Measurements from ENCODE around the gene OSBPL9. TPM values are rescaled to one million over a fixed set of nuclear protein-coding genes. Genes with fewer than 3 reads are reported as not detected.

The OSBPL9 gene
- total RNA-seq, 2 experiments from 2014 or later: 51.1 to 56.1 TPM

- H3K36me3 Mint-ChIP-seq (ENCODE audit: low read depth): no peaks in the 10 kb centered on the region
- H3K4me1 Mint-ChIP-seq (ENCODE audit: low read depth): peaks cover 22% of the 10 kb centered on the region
- H3K27ac Mint-ChIP-seq: no peak overlapping the region
- CTCF ChIA-PET: interaction anchor here (0.6 kb wide), 2 partner anchors 91 to 779 kb away, joined by 3 read pairs; no protein-coding TSS in a partner anchor
- no peak overlapping the region for H3K4me3 Mint-ChIP-seq
- POLR2A ChIA-PET: interaction anchor here (0.5 to 1.7 kb wide), 2 partner anchors 17 to 138 kb away, joined by 3 to 4 read pairs; no protein-coding TSS in a partner anchor
- H3K27me3 Mint-ChIP-seq: no peaks in the 10 kb centered on the region
- TF ChIP-seq CTCF (IDR thresholded peaks at IDR 0.05): no peak
- DNase-seq: no peak
- no peaks in the 10 kb centered on the region for H3K9me3 Mint-ChIP-seq
- ATAC-seq: no peak
- intact Hi-C loops (cut with micrococcal nuclease): no loop called here
Measured at GRCh38 chr1:51726544-51727225, 109.8 kb downstream of the OSBPL9 start.

GRCh38 chr1:51727366-51727765 lies 110.5 kb downstream of the OSBPL9 start:
- intact Hi-C loops (cut with micrococcal nuclease): no loop called here
- Mint-ChIP-seq H3K36me3 (ENCODE audit: low read depth) (no peaks in the 10 kb centered on the region), H3K9me3 (no peaks in the 10 kb centered on the region), H3K27ac (no peak overlapping the region), H3K4me3 (no peak overlapping the region), H3K4me1 (ENCODE audit: low read depth) (peaks cover 23% of the 10 kb centered on the region), H3K27me3 (no peaks in the 10 kb centered on the region)
- DNase-seq (no peak), ATAC-seq (no peak)
- ChIA-PET CTCF (interaction anchor here (0.6 kb wide), 1 partner anchor 92 kb away, joined by 3 read pairs; no protein-coding TSS in a partner anchor), POLR2A (interaction anchor here (0.5 to 1.7 kb wide), 2 partner anchors 17 to 137 kb away, joined by 3 to 4 read pairs; no protein-coding TSS in a partner anchor)
- no peak for TF ChIP-seq CTCF (IDR thresholded peaks at IDR 0.05)

GRCh38 chr1:51728611-51729155 lies 111.8 kb downstream of the OSBPL9 start:
- ChIA-PET POLR2A (interaction anchor here (0.6 to 1.3 kb wide), 3 partner anchors 35 to 310 kb away, joined by 3 to 4 read pairs (median 3); no protein-coding TSS in a partner anchor), CTCF (interaction anchor here (1.4 to 1.8 kb wide), 4 partner anchors 9 to 39 kb away, joined by 4 to 6 read pairs (median 4); no protein-coding TSS in a partner anchor)
- Mint-ChIP-seq H3K4me3 (peak overlapping the region; percentile 94), H3K27ac (peak overlapping the region; percentile 92), H3K36me3 (ENCODE audit: low read depth) (no peaks in the 10 kb centered on the region), H3K27me3 (no peaks in the 10 kb centered on the region), H3K9me3 (no peaks in the 10 kb centered on the region), H3K4me1 (ENCODE audit: low read depth) (peaks cover 32% of the 10 kb centered on the region)
- ATAC-seq (no peak), DNase-seq (no peak)
- intact Hi-C loops (cut with micrococcal nuclease): no loop called here
- TF ChIP-seq CTCF (IDR thresholded peaks at IDR 0.05): no peak

- H3K9me3 Mint-ChIP-seq: no peaks in the 10 kb centered on the region
- intact Hi-C loops (cut with micrococcal nuclease): no loop called here
- CTCF ChIA-PET: interaction anchor here (1.4 to 1.8 kb wide), 4 partner anchors 8 to 38 kb away, joined by 4 to 6 read pairs (median 4); no protein-coding TSS in a partner anchor
Measured at GRCh38 chr1:51729156-51729823, 112.4 kb downstream of the OSBPL9 start.

More at GRCh38 chr1:51729156-51729823, 112.4 kb downstream of the OSBPL9 start:
- Mint-ChIP-seq H3K27ac (peak overlapping the region; percentile 92), H3K27me3 (no peaks in the 10 kb centered on the region), H3K36me3 (ENCODE audit: low read depth) (no peaks in the 10 kb centered on the region), H3K4me1 (ENCODE audit: low read depth) (peaks cover 36% of the 10 kb centered on the region), H3K4me3 (peak overlapping the region; percentile 94)
- DNase-seq (peak; percentile 96), ATAC-seq (peak; percentile 98)
- POLR2A ChIA-PET: interaction anchor here (0.6 to 1.3 kb wide), 3 partner anchors 35 to 310 kb away, joined by 3 to 4 read pairs (median 3); no protein-coding TSS in a partner anchor
- no peak for TF ChIP-seq CTCF (IDR thresholded peaks at IDR 0.05)

All from activated CD8-positive, alpha-beta T cell treated with anti-CD3 and anti-CD28 coated beads for 36 hours (primary cell).